SHP77 (cell line): Measurements from ENCODE around the gene TLE7.

Experiments
- DNase-seq, 2 experiments: peaks; one replicate each; lab custom pipeline; 2025; lab: John Stamatoyannopoulos, UW

Gene TLE7

DNA sequence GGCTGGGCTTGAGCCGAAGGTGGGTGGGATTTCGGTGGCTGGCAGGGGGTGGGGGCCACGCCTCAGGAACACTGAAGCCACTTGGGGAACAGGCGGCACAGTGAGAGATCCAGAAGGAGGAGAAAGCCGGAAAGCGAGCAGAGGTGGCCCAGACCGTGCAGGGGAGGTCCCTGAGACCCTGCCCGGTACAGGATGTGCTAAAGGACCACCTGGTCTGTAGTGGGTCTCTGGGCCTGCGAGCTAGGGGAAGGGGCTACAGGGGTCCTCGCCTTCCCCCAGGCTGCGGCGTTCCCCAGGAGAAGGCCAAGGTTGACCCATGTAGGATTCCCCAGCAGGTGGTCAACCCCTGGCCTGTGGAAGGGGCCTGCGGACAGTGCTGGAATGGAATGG, at the start of gene TLE7:
Gene TLE7 (minus strand): TSS at position 4 of the 390 bp plus-strand sequence. CDS start 8,730 bp downstream, outside the sequence.
- DNase-seq, result no peak

DNA sequence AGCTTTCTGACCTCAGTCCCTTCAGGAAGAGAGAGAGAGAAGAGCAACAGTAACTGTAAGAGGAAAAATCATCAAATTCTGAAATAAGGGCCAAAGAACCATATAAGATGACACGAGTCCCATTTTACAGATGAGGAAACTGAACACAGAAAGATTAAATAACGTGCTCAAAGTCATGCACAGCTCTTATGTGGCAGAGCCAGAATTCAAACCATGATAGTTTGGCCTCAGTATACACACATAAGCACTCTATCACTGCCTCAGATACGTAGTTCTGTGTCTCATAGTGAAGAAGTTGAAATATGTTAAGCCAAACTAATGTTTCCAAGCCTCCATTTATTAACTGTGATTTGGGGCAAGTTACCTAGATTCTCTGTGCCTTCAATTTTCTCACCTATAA, 49.2 kb upstream of the TLE7 start:
- no peak for DNase-seq

DNA sequence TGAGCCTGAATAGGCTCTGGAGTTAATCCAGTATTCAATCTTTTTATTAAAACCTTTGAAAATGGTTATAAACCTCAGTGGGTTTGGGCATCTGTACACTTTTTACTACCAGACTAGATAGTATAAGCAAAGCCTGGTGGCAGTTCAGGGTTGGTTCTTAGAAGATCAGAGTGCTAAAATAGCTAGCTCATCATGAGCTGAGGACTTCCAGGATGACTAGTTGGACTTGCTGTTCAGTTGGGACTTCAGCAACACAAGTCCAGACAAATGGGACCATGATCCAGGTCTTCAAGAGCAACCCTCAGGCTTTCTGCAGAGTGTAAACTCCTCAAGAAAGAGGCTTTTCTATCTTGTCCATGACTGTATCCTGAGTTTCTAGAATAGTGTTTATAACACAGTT, 48.5 kb upstream of the TLE7 start:
- no peak for DNase-seq

DNA sequence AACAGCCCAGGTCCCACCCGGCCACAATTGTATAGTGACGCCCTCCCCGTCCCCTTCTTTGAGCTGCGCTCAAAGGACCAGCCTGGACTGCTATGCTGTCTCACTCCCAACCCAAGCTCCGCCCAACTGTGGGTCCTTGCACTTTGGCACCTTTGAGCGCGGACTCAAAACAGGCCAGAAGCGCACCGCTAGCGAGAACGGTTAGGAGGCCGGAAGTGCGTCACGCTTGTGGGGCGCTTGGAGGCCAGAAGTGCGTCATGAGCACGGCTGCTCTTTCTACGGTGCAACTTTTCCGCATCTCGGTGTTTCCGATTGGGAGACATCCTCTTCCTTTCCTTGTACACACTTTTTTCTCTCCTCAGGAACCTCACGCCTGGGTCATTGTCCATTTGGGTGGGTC, 47.3 kb upstream of the TLE7 start, which contains the start of gene ZNF19:
Gene ZNF19 (minus strand): TSS at position 203 of the 400 bp plus-strand sequence. CDS start 7,210 bp downstream, outside the sequence.
- DNase-seq, result no peak

DNA sequence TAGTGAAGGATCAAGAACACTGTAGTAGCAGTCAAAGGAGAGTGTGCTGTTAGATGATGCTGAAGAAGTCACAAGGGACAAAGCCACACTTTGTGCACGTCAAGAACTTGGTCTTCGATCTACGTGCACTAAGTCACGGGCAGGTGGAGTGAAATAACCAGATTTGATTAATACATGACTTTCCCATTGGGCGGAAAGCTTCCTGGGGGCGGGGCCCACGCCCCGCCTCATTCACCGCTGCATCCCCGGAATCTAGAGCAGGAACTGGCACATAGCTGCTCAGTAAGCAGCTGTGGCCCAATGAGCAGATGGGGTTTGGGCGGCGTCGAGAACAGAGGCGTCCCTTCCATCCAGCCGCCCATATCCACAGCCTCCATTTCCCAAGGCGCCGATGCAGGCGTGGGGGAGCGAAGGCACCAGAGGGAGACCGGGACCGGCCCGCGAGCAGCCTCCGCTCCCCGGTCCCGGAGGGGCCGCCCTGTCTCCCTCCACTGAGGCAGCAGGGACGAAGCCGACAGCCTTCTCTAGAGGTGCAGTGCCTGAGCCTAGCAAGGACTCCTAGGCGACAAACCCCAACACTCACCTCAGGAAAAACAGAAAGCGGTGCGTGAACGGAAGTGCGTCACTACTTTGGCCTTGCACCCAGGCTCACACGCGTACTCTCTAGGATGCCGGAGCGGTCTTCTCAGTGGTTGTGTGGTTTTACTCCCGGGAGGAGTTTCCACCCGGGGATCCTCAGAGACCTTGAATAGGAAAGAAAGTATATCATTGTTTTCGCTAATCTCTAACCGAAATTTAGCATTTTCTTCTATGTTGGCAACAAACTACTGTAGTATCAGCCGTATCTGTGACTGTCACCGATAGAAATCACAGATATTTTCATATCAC, 42.4 kb upstream of the TLE7 start:
- DNase-seq, result peak; percentile 86 to 87

DNA sequence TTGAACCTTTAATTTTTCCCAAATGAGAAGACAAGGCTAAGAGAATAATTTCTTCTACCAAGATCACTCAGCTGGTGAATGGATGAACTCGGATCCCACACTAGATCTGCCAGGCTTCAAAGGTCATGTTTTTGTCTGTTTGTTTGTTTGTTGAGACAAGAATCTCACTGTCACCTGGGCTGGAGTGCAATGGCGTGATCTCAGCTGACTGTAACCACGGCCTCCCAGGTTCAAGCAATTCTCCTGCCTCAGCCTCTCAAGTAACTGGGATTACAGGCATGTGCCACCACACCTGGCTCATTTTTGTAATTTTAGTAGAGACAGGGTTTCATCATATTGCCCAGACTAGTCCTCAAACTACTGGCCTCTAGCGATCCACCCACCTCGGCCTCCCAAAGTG, 40.7 kb upstream of the TLE7 start:
- DNase-seq, result no peak

DNA sequence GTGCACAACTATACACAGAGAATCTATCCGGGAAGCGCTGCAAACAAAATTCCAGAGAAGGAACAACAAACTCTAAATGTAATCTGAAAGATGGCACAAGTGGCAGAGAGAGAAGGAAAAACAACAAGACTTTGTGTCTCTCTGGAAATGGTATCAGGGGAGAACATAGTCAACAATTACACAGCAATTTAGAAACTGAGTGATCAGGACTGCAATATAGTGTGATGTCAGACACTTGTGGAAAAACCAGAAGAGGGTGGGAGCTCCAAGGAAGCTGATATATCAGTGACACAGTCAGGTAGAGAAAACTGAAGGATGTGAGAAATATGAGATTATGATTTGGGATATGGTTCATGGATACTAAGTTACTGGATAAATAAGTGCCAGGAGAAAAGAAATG, 39.1 kb upstream of the TLE7 start:
- no peak for DNase-seq

DNA sequence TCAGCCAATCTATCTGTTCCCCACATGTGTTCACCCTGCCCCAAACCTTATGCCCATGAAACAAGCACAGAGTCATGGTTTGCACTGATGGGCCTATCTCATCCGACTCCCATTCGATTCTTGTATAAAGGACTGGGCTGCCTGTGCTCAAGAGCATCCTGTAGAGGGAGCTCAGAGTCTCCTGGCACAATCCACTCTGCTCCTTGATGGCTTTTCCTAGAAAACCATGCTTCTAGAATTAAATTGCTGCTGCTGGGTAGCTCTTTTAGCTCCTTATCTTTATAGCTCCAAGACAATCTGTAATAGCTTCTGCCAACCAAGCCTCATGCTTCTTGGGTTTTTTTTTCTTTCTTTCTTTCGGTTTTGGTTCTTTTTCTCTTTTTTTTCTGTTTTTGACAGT, 37.6 kb upstream of the TLE7 start:
- peak; percentile 8 to 10 for DNase-seq

DNA sequence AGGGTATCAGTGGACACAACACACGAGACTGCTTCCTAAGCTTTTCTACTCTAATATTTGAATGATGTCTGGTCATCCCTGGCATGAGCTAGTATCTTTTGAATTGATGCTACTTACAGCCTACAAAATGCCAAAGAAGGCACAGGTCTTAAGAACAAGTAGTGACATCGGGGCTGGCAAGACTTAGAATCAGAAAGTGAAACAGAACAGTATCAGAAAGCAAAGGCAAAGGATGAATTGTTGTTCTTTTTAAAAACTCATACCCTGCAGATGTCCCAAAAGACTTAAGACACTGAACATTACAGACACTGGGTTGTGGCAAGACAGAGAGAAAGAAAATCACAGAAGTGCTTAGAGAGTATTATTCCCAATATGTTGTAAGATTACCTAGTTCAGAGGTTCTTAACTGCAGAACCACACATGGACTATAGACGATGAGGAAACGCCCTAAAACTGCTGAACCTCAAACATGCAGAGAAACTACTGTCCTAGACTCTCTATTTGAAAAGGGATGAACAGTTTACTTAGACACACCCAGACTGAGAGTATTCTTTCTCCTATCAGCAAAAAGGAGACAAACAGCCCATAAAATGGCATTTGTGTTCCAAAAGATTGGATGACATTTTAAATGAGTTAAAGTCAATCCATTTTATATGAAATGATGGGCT, 34.7 kb upstream of the TLE7 start:
- DNase-seq, result no peak

DNA sequence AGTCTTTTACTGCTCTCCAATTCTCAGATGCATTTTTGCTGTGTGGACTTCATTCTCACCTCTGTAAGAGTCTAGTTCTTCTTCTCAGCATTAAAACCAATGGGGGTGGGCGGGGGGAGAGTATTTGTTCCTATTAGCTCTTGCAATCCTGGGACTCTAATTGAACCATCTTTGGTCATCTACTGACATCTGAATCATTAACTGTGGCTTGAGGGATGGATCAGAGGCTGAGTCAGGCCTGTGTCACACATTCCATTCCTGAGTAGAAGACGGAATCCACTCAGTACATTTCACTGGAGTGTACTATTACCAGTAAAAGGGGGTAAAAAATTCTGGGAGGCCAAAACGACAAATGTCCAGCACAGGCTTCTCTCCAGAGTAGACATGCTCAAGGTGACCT, 33.0 kb upstream of the TLE7 start:
- no peak for DNase-seq

DNA sequence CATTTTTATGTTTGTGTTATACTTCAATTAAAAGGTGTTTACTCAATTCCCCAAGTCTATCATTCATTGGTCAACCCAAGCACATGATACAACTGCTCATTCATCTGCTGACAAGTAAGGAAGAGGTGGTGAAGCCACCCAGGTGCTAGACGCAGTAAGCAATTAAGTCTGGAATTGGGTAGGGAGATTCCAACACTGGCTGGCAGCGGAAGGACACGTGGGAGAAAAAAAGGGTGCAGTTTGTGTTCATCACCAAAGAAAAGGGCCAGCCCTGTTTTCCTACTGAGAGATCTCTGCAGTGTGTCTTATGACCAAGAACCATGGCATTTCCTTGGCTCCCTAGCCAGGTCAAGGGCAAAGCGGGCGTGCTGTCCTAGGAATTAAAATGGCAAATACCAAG, 32.0 kb upstream of the TLE7 start:
- no peak for DNase-seq

DNA sequence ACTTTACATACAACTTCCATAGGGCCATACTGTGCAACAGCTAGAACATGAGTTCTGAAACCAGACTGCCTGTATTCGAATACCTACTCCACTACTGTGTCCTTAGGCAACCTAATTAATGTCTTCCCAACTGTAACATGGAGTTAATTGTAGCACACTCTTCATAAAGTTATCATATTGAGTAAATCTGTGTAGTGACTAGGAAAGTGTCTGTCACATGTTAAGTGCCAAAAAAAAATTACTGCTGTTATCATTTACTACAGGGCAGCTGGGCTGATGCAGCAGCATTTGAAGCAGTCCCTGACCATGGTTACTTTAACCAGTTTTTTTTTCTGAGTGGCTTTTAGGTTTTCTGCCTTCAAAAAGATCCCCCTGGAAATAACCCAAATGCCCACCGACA, 31.1 kb upstream of the TLE7 start:
- no peak for DNase-seq

DNA sequence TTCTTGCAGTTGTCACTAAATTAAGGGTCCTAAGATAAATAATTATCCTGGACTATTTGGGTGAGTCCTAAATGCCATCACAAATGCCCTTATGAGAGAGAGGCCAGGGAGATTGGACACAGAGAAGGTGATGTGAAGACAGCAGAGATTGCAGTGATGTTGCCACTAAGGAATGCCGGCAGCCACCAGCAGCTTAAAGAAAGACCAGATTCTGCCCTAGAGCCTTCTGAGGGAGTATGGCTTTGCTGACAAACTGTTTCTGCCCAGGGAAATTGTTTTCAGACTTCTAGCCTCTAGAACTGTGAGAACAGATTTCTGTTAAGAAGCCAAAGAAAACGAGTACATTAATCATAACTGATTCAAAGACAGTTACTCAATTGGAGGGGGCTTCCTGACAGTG, 30.2 kb upstream of the TLE7 start:
- DNase-seq, result no peak

DNA sequence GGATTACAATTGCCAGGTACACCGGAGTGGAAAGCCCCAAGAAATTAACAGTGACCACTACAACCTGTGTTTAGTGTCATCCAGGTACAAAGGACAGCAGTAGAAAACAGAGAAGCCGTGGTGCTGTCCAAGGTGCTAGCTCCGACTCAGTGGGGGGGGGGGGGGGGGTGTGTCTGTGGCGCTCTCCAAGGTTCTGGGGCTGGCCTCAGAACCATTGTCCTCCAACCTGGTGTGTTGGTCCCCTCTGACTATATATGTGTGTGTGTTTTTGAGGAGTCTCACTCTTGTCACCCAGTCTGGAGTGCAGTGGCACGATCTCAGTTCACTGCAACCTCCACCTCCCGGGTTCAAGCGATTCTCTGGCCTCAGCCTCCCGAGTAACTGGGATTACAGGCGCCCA, 26.0 kb upstream of the TLE7 start:
- no peak for DNase-seq

DNA sequence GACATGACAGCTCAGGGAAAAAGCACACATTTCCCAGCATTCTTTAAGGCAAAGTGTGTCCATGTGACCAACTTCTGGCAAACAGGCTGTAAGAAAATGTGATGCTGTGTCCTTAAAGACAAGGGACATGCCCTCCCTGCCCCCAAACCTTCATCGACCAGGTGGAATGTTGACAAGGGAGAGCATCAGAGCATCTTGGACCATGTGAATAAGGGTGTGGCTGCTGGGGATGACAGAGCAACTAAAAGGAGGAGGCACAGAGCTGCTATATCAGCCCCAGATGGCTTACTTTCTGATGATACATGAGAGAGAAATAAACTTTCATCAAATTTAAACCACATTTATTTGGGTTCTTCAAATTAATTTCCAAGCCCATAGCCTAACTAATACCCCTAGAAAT, 22.4 kb upstream of the TLE7 start:
- no peak for DNase-seq

DNA sequence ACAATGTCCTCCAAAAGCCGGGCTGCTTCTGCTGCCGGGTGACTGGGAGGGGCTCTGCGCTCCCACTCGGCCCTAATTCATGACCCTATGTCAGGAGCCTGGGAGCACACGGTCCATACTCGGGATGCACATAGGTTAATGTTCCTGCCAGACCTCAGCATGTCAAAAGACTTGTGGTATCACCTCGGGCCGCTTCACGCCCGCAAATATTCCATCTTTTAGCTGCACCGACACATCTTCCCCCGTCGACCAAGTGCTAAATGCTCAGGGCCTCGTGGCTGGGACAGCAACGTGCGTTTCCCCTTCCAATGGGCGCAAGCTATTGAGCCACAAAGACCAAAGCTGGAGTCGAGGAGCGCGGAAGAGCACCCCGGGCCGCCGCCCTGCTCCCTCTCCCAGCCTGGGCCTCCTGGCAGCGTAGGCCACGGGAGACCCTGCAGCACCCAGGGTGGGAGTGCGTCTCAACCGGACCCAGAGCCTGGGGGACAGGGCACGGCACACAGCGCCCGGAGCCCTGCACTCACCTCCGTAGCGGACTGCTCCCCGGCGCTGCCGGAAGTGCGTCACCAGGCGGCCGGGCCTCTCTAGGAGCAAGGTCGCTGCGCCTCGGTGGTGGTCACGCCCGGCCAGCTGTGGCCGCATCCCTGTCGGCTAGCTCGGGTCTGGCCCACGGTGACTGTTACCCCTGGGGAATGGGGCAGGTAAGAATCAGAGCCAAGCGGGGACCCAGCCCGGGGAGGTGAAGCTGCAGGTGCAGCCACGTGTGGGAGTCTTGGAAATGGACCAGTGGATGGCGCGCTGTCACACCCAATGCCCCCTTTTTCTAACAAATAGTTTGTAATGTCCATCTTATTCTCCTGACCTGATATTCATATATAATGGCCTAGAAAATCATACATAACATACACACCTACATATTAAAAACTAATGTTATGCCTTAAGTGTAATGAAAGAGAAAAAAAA, 20.1 kb upstream of the TLE7 start, which contains the start of gene ZNF23:
Gene ZNF23 (minus strand): TSS at position 562 of the 963 bp plus-strand sequence. CDS start 5,451 bp downstream, outside the sequence.
- peak; percentile 52 to 69 for DNase-seq

DNA sequence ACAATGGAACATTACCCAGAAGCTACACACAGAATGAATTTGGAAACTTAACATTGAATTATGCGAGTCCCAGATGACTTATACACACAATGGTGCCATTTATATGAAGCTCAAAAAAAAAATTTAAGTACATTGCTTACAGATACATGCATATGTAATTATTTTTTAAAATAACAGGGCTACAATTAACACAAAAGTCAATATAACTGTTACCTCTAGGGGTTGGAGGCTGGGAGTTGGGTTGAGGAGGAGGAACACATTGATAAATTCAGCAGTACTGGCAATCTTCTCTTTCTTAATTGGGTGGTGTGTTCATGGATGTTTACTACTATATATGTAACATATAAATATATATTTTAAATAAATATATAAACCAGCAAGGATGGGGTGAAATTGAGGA, 19.1 kb upstream of the TLE7 start:
- no peak for DNase-seq

DNA sequence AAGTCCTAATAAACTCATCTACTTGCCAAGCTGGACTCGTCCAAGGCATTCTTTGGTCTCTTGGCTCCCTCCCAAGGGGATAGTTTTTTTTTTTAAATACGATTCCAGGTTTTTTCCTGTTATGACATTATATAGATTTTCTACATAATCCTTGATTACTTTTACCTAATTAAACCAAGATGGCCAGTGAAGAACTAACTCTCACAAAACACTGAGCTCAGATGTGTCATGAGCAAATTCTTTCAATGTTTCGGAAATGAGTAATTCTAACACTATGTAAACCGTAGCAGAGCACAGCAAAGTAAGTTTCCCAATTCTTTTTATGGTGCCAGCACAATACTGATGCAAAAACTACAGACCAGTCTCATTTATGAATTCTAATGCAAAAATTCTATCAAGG, 18.4 kb upstream of the TLE7 start:
- DNase-seq, result no peak

DNA sequence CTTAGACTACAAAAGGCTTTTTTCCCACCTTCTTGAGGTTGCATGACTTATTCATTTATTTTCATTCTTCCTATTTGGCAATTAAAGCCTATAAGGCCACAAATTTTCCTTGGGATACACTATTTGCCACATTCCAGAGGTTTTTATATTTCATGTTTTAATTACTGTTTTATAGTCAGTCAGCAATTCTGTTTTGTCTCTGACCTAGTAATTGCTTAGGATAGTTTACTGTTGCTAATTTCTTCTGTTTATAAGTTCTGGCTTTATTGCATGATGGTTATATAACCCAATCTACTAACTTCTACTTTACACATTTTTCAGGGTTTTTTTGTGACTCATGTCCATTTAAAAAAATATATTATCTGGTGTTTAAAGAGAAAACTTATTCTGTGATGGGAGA, 17.7 kb upstream of the TLE7 start:
- DNase-seq, result no peak

DNA sequence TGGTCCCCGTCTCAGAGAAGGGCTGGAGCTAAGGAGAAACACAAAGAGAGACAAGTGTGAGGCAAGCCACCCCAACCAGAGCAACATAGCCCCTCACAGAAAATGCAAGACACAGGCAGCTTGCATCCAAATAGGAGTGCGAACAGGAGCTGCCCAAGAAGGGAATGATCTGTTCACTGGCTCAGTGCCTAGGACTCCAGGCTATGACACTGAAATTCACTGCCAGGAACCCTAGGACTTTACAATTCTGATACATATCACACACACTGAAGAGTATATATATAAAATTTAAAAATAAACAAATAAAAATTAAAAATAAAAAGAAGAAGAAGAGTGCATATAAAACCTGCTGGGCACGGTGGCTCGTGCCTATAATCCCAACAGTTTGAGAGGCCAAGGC, 14.9 kb upstream of the TLE7 start:
- DNase-seq, result no peak

DNA sequence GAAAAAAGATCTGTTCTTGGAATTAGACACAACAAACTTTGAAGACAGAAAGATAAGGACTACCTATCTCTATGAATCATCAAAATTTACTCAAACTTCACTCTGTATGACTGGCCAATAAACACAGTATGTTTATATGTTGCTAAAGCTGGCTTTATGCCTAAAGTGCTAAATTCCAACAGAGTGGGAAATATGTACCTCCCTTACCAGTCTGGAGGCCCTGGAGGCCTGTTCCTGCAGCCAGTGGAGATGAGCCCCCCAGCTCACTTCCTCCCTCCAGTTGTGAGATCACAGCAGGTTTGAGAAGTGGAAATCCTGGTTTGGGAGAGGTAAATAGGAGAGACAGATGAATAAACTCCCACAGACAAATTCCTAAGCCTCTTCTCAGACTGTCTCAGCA, 11.2 kb upstream of the TLE7 start:
- DNase-seq, result no peak

DNA sequence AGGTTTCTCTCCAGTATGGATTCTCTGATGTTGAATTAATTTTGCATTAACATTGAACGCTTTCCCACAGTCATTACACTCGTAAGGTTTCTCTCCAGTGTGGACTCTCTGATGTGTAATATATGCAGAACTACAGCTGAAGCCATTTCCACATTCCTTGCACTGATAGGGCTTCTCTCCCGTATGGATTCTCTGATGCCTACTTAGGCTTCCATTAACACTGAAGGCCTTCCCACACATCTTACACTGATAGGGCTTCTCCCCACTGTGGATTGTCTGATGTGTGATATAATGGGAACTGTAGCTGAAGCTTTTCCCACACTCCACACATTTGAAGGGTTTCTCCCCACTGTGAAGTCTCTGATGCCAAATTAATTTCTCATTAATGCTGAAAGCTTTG, 7.2 kb upstream of the TLE7 start:
- DNase-seq, result no peak
